Measurements from ENCODE around the gene HHIPL1.

DNA sequence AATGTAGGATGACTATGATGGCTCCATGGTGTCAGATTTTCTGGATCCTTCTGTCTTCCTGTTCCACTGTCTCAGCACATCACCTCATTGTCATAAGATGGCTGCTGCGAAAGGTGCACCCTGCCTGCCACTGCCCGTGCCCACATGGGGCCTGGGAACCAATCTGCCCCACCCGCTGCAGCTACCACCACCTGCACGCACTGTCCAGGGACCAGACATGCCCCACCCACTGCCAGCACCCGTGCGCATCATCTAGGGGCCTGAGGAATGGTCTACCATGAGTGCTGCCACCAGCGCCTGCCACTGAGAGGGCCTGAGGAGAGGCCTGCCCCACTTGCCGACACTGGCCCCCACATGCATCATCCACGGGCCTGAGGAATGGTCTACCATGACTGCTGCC lies 63.0 kb downstream of the HHIPL1 start:
- TF ChIP-seq, protein P1, sequence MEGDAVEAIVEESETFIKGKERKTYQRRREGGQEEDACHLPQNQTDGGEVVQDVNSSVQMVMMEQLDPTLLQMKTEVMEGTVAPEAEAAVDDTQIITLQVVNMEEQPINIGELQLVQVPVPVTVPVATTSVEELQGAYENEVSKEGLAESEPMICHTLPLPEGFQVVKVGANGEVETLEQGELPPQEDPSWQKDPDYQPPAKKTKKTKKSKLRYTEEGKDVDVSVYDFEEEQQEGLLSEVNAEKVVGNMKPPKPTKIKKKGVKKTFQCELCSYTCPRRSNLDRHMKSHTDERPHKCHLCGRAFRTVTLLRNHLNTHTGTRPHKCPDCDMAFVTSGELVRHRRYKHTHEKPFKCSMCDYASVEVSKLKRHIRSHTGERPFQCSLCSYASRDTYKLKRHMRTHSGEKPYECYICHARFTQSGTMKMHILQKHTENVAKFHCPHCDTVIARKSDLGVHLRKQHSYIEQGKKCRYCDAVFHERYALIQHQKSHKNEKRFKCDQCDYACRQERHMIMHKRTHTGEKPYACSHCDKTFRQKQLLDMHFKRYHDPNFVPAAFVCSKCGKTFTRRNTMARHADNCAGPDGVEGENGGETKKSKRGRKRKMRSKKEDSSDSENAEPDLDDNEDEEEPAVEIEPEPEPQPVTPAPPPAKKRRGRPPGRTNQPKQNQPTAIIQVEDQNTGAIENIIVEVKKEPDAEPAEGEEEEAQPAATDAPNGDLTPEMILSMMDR (IDR thresholded peaks at IDR 0.05): no peak
- TF ChIP-seq ZFX (IDR thresholded peaks at IDR 0.05; ENCODE audit: borderline replicate concordance): no peak
